ENCODE measurements around the gene FLNC.

GRCh38 chr7:128793181-128793547 is 37.0 kb upstream of the FLNC start:
- TF ChIP-seq EZH2 (IDR thresholded peaks at IDR 0.05; ENCODE audit: insufficient read depth, poor library complexity, severe bottlenecking) (no peak), EZH2phosphoT487 (IDR thresholded peaks at IDR 0.05; ENCODE audit: insufficient read depth, low read depth) (no peak)
